H1 (cell line): ENCODE data around the gene NRXN2. TPM values are rescaled to one million over a fixed set of nuclear protein-coding genes. Genes with fewer than 3 reads are reported as not detected.
A peak's percentile ranks its signal among the peaks of the same experiment; 100 is the strongest.

ENCODE experiments used
- CTCF ChIA-PET: fragments of 300-600 bp; sonication (Branson Sonifier 250); formaldehyde crosslinking; loops from one replicate; lab custom pipeline; 2021; ENCODE audit not compliant: partially characterized antibody; lab: Charles Lee
- POLR2A ChIA-PET: fragments of 300-600 bp; sonication (Branson Sonifier 250); formaldehyde crosslinking; loops from one replicate; lab custom pipeline; 2021; ENCODE audit warnings: inconsistent platforms; ENCODE audit not compliant: partially characterized antibody; lab: Charles Lee
- DNase-seq, 2 experiments: peaks; one replicate each; pipeline versions ENCODE4 v3.0.0 to v3.0.0-alpha.2; 2010 to 2022; ENCODE audit warnings: low spot score in 2 of 2, low read depth in 1 of 2, mixed read lengths in 1 of 2
- FAIRE-seq: peaks from 2 replicates; lab custom pipeline; 2011; peaks lifted over from hg19 to GRCh38; lab: Jason Lieb, UNC
- H2AFZ ChIP-seq: 2 replicates; pipeline ENCODE4 v1.8.1; 2012; ENCODE audit warnings: low read length, inconsistent platforms
- H2AK5ac ChIP-seq: 2 replicates; pipeline ENCODE4 v1.6.1; 2013; ENCODE audit warnings: low read depth, low read length
- H2BK120ac ChIP-seq: replicated peaks from 2 replicates; pipeline ENCODE3; 2013; ENCODE audit warnings: low read depth, low read length, inconsistent platforms
- H2BK12ac ChIP-seq: 2 replicates; pipeline ENCODE4 v1.6.1; 2013; ENCODE audit warnings: low read depth, low read length
- H2BK15ac ChIP-seq: 2 replicates; pipeline ENCODE4 v1.6.1; 2013; ENCODE audit warnings: low read length
- H2BK20ac ChIP-seq: 2 replicates; pipeline ENCODE4 v1.6.1; 2013; ENCODE audit warnings: low read length
- H2BK5ac ChIP-seq: 2 replicates; pipeline ENCODE4 v1.6.1; 2013; ENCODE audit warnings: low read depth, low read length
- H3K14ac ChIP-seq: 2 replicates; pipeline ENCODE4 v1.6.1; 2013; ENCODE audit warnings: inconsistent platforms; ENCODE audit not compliant: insufficient read length
- H3K18ac ChIP-seq: 2 replicates; pipeline ENCODE4 v1.6.1; 2013; ENCODE audit warnings: low read length; ENCODE audit errors: extremely low read depth
- H3K23ac ChIP-seq: 2 replicates; pipeline ENCODE4 v1.6.1; 2013; ENCODE audit warnings: inconsistent platforms; ENCODE audit not compliant: insufficient read length
- H3K23me2 ChIP-seq: 2 replicates; pipeline ENCODE4 v1.6.1; 2013; ENCODE audit warnings: low read depth, low read length
- H3K27ac ChIP-seq: 2 replicates; pipeline ENCODE4 v1.6.1; 2011; ENCODE audit warnings: low read depth, low read length, inconsistent platforms
- H3K27me3 ChIP-seq, 4 experiments: replicated peaks in 1 of 4; 1 replicate in 1 of 4; 2 replicates in 3 of 4; pipeline versions ENCODE4 v1.6.1 to v1.8.1; 2011 to 2013; ENCODE audit warnings: low read length in 3 of 4, mild to moderate bottlenecking in 3 of 4, inconsistent platforms in 2 of 4, mixed read lengths in 2 of 4, moderate library complexity in 1 of 4; ENCODE audit not compliant: control insufficient read depth in 3 of 4, insufficient read depth in 3 of 4; ENCODE audit errors: extremely low read depth in 1 of 4
- H3K36me3 ChIP-seq, 4 experiments: 2 replicates each; pipeline versions ENCODE4 v1.6.1 to v1.8.1; 2011 to 2013; ENCODE audit warnings: mild to moderate bottlenecking in 4 of 4, low read length in 3 of 4, moderate library complexity in 2 of 4, control low read depth in 1 of 4, inconsistent platforms in 1 of 4; ENCODE audit not compliant: insufficient read depth in 4 of 4, control insufficient read depth in 2 of 4
- H3K4ac ChIP-seq: replicated peaks from 2 replicates; pipeline ENCODE3; 2013; ENCODE audit warnings: low read length, low read depth, mixed read lengths, inconsistent platforms; ENCODE audit not compliant: insufficient read length
- H3K4me1 ChIP-seq, 4 experiments: replicated peaks in 1 of 4; 1 replicate in 1 of 4; 2 replicates in 3 of 4; pipeline versions ENCODE4 v1.6.1 to v1.8.1; 2011 to 2013; ENCODE audit warnings: low read length in 3 of 4, inconsistent platforms in 2 of 4, mixed read lengths in 1 of 4; ENCODE audit not compliant: insufficient read depth in 4 of 4, control insufficient read depth in 3 of 4
- H3K4me2 ChIP-seq, 2 experiments: 2 replicates each; pipeline versions ENCODE4 v1.6.1 to v1.8.1; 2011 to 2013; ENCODE audit warnings: low read depth in 2 of 2, low read length in 2 of 2, control low read depth in 1 of 2, inconsistent platforms in 1 of 2, mild to moderate bottlenecking in 1 of 2; ENCODE audit not compliant: insufficient read depth in 1 of 2
- H3K4me3 ChIP-seq, 4 experiments: fragments of 200-600, 300-600 bp in 1 of 4; sonication (generic), shearing (Covaris generic), sonication (Bioruptor Twin) in 1 of 4; 2 replicates each; pipeline versions ENCODE4 v1.5.1 to v1.8.1; 2011 to 2016; ENCODE audit warnings: low read length in 4 of 4, low read depth in 3 of 4, control low read depth in 2 of 4, inconsistent platforms in 2 of 4, mild to moderate bottlenecking in 2 of 4, mixed read lengths in 1 of 4, moderate library complexity in 1 of 4; ENCODE audit not compliant: insufficient read depth in 2 of 4; ENCODE audit errors: extremely low read depth in 1 of 4
- H3K56ac ChIP-seq: replicated peaks from 2 replicates; pipeline ENCODE3; 2013; ENCODE audit warnings: low read depth, mild to moderate bottlenecking, mixed read lengths, low read length, inconsistent platforms; ENCODE audit not compliant: insufficient read length
- H3K79me1 ChIP-seq: 2 replicates; pipeline ENCODE4 v1.6.1; 2013; ENCODE audit warnings: low read depth, low read length, control low read depth
- H3K79me2 ChIP-seq, 2 experiments: 2 replicates each; pipeline versions ENCODE4 v1.6.1 to v1.8.1; 2012 to 2013; ENCODE audit warnings: low read length in 2 of 2, mild to moderate bottlenecking in 2 of 2, inconsistent platforms in 1 of 2; ENCODE audit not compliant: insufficient read depth in 2 of 2, control insufficient read depth in 1 of 2
- H3K9ac ChIP-seq, 4 experiments: replicated peaks in 1 of 4; 1 replicate in 1 of 4; 2 replicates in 3 of 4; pipeline versions ENCODE4 v1.6.1 to v1.8.1; 2011 to 2013; ENCODE audit warnings: low read depth in 3 of 4, low read length in 3 of 4, control low read depth in 2 of 4, mild to moderate bottlenecking in 2 of 4, moderate library complexity in 2 of 4, inconsistent platforms in 1 of 4; ENCODE audit errors: extremely low read depth in 1 of 4
- H3K9me3 ChIP-seq, 2 experiments: 2 replicates each; pipeline versions ENCODE4 v1.6.1 to v1.8.1; 2012 to 2013; ENCODE audit warnings: mild to moderate bottlenecking in 2 of 2, moderate library complexity in 2 of 2, control low read depth in 1 of 2, inconsistent platforms in 1 of 2, low read depth in 1 of 2, low read length in 1 of 2, mixed read lengths in 1 of 2; ENCODE audit not compliant: insufficient read depth in 2 of 2
- H4K20me1 ChIP-seq, 2 experiments: replicated peaks in 1 of 2; 2 replicates each; pipeline versions ENCODE3 to v1.8.1; 2011 to 2013; ENCODE audit warnings: inconsistent platforms in 2 of 2, low read length in 2 of 2, mild to moderate bottlenecking in 1 of 2; ENCODE audit not compliant: insufficient read depth in 2 of 2, control insufficient read depth in 1 of 2
- H4K5ac ChIP-seq: 2 replicates; pipeline ENCODE4 v1.6.1; 2013; ENCODE audit warnings: low read length, low read depth, mixed read lengths, inconsistent platforms; ENCODE audit not compliant: insufficient read length
- H4K8ac ChIP-seq: 2 replicates; pipeline ENCODE4 v1.8.0; 2013; ENCODE audit warnings: mild to moderate bottlenecking, moderate library complexity, low read length, inconsistent platforms; ENCODE audit not compliant: insufficient read depth; ENCODE audit errors: extremely low read depth
- H4K91ac ChIP-seq: replicated peaks from 2 replicates; pipeline ENCODE3; 2013; ENCODE audit warnings: low read length, mixed read lengths, inconsistent platforms; ENCODE audit not compliant: insufficient read length
- GABPA ChIP-seq: IDR thresholded peaks from 2 replicates; pipeline ENCODE4 v1.6.1; 2011; ENCODE audit warnings: mild to moderate bottlenecking, low read length, moderate library complexity, borderline replicate concordance; ENCODE audit not compliant: insufficient read depth
- SP1 ChIP-seq: IDR thresholded peaks from 2 replicates; pipeline ENCODE4 v1.6.1; 2011; ENCODE audit warnings: low read depth, low read length
- WGBS, 2 experiments: shearing (Covaris generic) in 1 of 2; methylation state at CpG; one replicate each; pipeline versions ENCODE4 v1.1.6 to v1.1.7; 2013 to 2015; ENCODE audit warnings: low lambda C conversion rate in 2 of 2, mixed read lengths in 2 of 2, inconsistent platforms in 1 of 2, low coverage in 1 of 2, missing lambda C conversion rate in 1 of 2; ENCODE audit not compliant: insufficient replicate concordance in 2 of 2, insufficient coverage in 1 of 2, insufficient read length in 1 of 2; ENCODE audit errors: extremely low coverage in 1 of 2, missing lambda C conversion rate in 1 of 2; 5-methylcytosine and 5-hydroxymethylcytosine counted together
- polyA plus RNA-seq, 7 experiments: library from polyadenylated mRNA; depleted of rRNA in 3 of 7; stranded (reverse) in 5 of 7; unstranded in 2 of 7; fragments of >200 nt in 5 of 7; fragments of 200-250 nt in 2 of 7; gene quantifications; 1 replicate in 5 of 7; 2 replicates in 1 of 7; 4 replicates in 1 of 7; pipeline versions ENCODE4 v1.2.1 to v1.2.3, GENCODE V29; 2011 to 2013; ENCODE audit warnings: missing spikeins in 2 of 7, mixed read lengths in 2 of 7
- total RNA-seq: library from RNA; stranded (reverse); fragmentation: NEBNext Ultra II Directional; extraction: Animal tissue kit (Norgen Biotek cat#: 25700); gene quantifications from 2 replicates; pipeline ENCODE4 v1.2.1, GENCODE V29; 2021

NRXN2 gene
- total and polyA plus RNA-seq, 2 of the 8 experiments (the other 6 are each of a cell fraction or from before 2014, with no cell fraction given): 1.3 to 11.5 TPM

DNA sequence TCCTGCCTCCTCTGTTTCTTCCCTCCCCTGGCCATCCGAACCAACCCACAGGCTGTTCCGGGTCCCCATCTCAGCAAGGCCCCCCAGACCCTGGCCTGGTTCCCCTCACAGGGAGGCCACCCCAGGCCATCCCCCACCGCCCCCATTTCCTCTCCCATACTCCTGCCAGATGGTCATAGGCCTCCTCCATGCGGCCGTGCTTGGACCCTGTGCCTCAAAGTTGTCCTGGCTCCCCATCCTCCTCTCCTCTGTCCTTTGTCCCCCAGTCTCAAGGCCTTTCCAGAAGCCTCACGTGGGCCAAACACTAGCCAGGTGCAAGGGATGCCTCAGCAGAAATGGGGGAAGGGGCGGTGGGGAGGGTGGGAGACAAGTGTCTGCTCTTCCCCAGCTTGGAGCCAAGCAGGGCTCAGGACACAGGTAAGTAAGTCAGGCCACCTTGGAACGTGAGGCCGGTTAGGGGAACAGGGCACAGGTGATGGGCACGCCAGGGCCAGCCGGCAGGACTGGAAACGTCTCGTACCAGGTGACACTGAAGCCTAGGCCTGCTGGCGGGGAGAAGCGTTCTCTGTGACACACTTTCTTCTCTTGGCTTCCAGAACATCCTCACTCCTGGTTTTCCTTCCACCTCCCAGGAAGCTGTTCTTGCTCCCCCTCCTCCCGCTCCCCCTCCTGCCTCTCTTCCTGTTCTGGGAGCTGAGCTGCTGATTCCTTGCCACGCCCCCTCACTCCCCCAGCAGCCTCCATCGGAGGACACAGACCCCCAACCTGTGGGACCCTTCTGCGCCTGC lies 163.5 kb downstream of the NRXN2 start:
- no peak overlapping the region for H4K5ac ChIP-seq
- POLR2A ChIA-PET: interaction anchor here (0.6 to 1.1 kb wide), 2 partner anchors 49 to 115 kb away, joined by 3 read pairs; no protein-coding TSS in a partner anchor
- H3K4ac ChIP-seq: peak overlapping the region; percentile 92
- H2BK20ac ChIP-seq: peak overlapping the region; percentile 100; the same call in 1 of the 2 replicates
- CTCF ChIA-PET: interaction anchor here (0.6 to 3.8 kb wide), 13 partner anchors 13 to 256 kb away, joined by 3 to 62 read pairs (median 4); no protein-coding TSS in a partner anchor
- H2BK15ac ChIP-seq: peak overlapping the region; percentile 88; the same call in 1 of the 2 replicates
- peak overlapping the region; percentile 83; the same call in 1 of the 2 replicates for H2AK5ac ChIP-seq
- WGBS, 2 experiments: 66% methylated on average over 13 of the region's 19 CpGs; no CpG with 5 or more reads in 1 of the 2 experiments
- H3K79me2 ChIP-seq: no peaks in the 10 kb centered on the region
- H2BK12ac ChIP-seq: peak overlapping the region; percentile 100; the same call in 1 of the 2 replicates
- H4K91ac ChIP-seq: peak overlapping the region; percentile 98
- H4K20me1 ChIP-seq: peaks cover 0 to 3% of the 10 kb centered on the region in 2 experiments
- peak overlapping the region; percentile 97 for H3K18ac ChIP-seq
- no peaks in the 10 kb centered on the region for H3K79me1 ChIP-seq
- H3K4me1 ChIP-seq: peaks cover 0 to 26% (median 18%) of the 10 kb centered on the region in 4 experiments; a peak in 6 of 7 replicates
- DNase-seq (no peak), FAIRE-seq (no peak)
- H2BK120ac ChIP-seq: peak overlapping the region; percentile 73
- H3K56ac ChIP-seq: no peak overlapping the region
- peak overlapping the region; percentile 42; the same call in 1 of the 2 replicates for H4K8ac ChIP-seq
- no peak overlapping the region for H3K9ac ChIP-seq
- no peak overlapping the region; a peak in 1 of 4 replicates for H3K4me2 ChIP-seq
- H3K9me3 ChIP-seq: no peaks in the 10 kb centered on the region
- H3K36me3 ChIP-seq: no peaks in the 10 kb centered on the region
- peaks cover 4% of the 10 kb centered on the region; the same call in 1 of the 2 replicates for H3K23me2 ChIP-seq
- H3K14ac ChIP-seq: no peak overlapping the region
- 0 out of 2 replicates have a peak, but pooled peaks have one; percentile 39 for TF ChIP-seq SP1
- TF ChIP-seq GABPA: no peak
- H3K23ac ChIP-seq: no peak overlapping the region
- H3K27me3 ChIP-seq: no peaks in the 10 kb centered on the region; a peak in 3 of 7 replicates
- no peak overlapping the region for H3K27ac ChIP-seq
- peak overlapping the region; percentile 97; the same call in 1 of the 2 replicates for H2BK5ac ChIP-seq
- H3K4me3 ChIP-seq: no peak overlapping the region
- 0 out of 2 replicates have a peak overlapping the region, but pooled peaks have one; percentile 56 for H2AFZ ChIP-seq
